Mucosa of gallbladder (tissue), 1 donor: ENCODE results near the gene WBP11. TPM values are rescaled to one million over a fixed set of nuclear protein-coding genes. Genes with fewer than 3 reads are reported as not detected.
A peak's percentile ranks its signal among the peaks of the same experiment; 100 is the strongest.
"Not testable (repeated sequence)": the region's sequence is repeated elsewhere in the genome, so short reads cannot be mapped to it uniquely, and the experiment has no call there.

Experiments
- DNase-seq: peaks from one replicate; pipeline ENCODE4 v3.0.0-alpha.2; 2020; ENCODE audit warnings: low spot score
- total RNA-seq: library from RNA; stranded (reverse); gene quantifications from one replicate; pipeline ENCODE4 v1.2.1, GENCODE V29; 2021
- donor health status: DM: no; HTN: no; CAD: no.

The WBP11 gene
- total RNA-seq, 1 donor from 2014 or later, result 41.1 TPM

DNA sequence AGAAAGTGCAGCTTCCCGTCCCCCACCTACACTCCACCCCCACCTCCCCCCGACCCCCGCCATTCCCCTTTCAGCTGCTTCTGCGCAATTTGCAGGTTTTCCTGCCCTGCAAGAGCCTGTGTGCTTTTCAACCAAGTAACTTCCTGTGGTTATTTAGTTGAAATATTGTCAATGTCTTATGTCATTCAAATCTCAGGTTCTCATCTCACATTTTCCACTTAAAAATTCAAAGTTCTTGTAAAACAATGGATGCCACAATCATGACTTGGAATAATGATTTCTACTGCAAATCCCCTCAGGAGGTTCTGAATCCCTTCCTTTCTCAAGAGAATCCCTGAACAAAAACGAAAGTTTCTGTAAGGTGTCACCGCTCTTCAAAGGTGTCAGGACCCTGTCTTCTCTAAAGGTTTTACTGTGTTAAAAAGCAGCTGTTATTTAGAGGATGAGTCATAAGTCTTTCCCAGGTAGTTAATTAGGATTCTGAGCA lies 31.6 kb downstream of the WBP11 start:
- DNase-seq, result no peak

DNA sequence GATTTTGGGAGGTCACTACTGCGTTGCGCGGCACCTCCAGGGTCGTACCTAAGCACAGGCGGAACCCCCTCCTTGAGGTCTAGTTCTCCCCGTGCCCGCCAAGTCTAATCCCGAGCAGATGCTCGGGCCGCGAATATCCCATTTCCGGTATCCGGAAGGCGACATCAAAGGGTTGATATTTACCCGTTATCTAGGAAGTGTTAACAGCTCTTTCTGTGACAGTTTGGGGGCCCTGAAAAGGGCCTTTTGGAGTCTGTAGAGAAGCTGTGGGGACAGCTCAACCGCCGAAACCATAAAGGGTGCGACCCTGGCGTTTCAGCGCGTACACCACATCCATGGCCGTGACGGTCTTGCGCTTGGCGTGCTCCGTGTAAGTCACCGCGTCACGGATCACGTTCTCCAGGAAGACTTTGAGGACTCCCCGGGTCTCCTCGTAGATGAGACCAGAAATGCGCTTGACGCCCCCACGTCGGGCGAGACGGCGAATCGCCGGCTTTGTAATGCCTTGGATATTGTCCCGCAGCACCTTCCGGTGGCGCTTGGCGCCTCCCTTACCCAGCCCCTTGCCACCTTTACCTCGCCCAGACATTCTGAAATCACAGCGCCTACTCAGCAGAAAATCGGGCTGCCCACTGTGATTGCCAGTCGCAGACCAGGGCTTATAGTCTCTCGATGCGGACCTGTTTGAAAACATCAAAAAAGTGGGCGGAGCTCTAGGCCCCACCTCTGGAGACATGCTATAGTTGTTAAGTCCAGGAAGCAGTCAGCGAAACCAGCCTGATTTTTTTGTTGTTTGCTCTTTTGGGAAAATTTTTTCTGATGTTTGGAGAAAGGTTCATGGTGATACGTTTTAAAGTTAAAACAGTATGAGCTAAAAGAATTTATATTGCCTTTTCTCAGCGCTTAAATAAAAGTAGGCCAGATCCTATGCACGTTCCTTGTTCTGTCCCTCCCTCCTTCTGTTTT lies 32.5 kb downstream of the WBP11 start:
- peak; percentile 98 for DNase-seq

DNA sequence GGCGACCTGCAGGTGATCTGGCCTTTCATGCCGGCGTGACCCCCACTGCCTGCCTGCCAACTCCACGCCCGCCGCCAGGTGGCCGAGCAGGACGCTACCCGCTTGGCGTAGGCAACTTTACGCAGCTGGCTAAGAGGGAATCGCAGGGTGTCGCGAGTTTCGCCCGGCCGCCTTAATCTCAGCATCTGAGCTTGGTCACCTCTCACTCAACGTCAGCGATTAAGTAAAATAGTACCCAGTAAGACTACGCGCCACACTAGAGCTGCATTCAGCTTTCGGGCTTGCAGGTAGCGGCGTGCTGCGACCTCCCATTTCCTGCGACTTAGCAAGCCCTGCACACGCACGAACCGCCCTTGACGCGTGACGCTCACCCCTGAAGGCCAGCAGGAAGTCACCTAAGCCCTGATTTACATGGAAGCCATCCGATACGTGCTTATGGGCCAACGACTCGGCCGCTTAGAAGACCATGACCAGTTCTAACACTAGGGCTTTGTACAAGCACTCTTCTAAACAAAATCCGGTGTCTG lies 33.2 kb downstream of the WBP11 start:
- DNase-seq, result peak; percentile 83

DNA sequence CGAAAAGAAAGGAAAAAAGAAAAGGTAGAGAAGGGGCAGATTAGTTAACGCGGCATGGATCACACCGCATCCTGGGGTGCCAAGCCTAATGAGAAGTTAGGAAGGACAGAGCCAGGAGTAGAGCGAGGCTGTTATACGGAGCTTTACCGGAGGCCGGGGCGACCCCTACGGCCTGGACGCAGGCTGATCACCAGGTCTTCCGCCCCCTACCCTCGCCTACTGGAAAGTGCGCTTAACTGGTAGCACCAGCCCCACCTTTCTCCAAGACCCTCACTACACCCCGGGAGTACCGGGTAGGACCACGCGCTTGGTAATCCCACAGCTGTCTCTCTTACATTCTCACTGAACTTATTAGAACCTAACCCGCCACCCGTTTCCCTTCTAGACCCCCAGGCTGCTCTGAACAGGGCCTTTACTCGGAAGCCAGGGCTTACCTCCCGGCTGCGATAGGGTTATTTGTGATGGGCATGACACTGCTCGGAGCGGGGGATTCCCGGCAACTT lies 33.8 kb downstream of the WBP11 start:
- peak; percentile 25 for DNase-seq

DNA sequence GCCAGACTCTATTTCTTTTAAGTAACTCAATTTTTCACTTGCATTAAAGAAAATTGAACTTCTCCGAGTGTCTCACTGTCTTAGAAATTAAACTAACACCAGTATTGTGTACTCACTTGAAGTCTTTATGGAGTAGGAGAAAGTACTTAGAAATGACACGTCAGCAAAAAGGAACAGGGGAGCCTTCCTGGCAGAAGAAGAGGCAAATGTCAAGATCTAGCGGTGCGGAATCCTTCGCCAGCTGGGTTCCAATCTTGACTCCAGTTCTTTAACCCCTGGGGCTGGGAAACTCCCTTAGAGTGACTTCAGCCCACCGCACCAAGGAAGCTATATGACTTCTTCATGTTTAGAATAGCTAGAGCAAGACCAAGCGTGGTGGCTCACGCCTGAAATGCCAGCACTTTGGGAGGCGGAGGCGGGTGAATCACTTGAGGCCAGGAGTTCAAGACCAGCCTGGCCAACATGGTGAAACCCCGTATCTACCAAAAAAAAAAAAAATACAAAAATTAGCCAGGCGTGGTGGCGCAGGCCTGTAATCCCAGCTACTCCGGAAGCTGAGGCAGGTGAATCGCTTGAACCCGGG lies 34.4 kb downstream of the WBP11 start:
- no peak for DNase-seq

DNA sequence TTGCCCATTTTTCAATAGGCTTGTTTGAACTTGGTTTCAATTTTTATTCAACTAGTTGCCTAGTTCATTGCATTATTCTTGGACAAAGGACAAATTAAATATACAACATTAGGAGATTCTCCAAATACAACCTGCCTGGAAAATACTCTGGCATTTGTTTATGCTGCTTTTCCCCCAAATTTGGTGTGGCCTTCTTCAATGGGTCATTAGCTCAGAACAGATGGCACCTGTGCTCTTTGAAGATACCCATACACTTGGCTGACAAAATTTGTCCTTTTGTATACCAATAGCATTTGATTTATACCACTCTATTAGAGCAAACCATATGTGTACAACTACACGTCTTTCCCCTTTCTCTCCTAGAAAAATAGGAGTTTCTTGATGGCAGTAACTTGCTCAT lies 35.7 kb downstream of the WBP11 start:
- no peak for DNase-seq

DNA sequence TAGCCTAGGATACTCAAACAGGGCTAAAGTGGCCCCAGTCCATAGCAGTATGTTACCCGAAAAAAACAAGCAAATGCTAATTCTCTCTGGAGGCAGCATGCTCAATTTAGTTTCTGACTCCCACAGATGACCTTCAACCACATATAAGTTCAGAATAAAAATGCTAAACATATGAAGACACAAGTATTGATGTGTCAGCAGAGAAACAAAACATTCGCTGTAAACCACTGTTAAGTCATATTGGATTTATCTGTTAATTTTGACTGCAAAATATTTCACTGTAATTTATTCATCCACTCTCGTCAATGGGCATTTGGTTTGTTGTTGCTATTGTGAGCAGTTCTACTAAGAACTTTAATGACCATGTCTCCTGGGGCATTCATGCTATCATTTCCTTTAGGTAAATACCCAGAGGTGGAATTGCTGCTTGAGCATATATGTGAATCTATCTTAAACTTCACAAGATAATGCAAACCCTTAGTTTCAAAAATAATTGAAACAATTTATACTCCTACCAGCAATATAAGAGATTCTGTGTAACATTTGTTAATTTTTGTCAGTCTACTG lies 36.5 kb downstream of the WBP11 start:
- no peak for DNase-seq

DNA sequence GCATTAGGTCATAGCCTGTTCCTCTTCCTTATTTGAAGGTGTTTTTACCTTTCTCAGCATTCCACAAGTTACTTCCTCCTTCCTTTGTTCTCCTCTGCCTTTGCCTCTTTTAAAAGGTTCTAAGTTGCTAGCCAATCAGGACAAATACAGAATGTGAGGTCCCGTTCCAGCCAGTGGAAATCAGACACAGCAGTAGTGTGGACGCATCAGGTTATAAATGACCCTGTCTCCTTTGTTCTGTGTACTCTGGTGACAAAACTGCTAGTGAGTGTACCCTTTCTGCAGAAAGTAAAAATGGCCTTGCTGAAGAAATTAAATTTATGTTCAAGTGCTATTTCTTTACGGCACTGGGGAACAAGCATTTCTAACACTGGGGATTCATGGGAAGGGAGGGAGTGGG lies 37.3 kb downstream of the WBP11 start:
- DNase-seq, result not testable (repeated sequence)

DNA sequence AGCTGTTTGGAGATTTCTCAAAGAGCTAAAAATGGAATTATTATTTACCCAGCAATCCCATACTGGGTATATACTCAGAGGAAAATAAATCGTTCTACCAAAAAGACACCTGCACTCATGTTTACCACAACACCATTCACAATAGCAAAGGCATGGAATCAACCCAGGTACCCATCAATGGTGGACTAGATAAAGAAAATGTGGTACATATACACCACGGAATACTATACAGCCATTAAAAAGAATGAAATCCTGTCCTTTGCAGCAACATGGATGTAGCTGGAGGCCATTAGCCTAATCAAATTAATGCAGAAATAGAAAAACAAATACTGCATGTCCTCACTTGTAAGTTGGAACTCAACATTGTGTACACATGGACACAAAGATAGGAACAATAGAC lies 37.9 kb downstream of the WBP11 start:
- DNase-seq, result no peak

DNA sequence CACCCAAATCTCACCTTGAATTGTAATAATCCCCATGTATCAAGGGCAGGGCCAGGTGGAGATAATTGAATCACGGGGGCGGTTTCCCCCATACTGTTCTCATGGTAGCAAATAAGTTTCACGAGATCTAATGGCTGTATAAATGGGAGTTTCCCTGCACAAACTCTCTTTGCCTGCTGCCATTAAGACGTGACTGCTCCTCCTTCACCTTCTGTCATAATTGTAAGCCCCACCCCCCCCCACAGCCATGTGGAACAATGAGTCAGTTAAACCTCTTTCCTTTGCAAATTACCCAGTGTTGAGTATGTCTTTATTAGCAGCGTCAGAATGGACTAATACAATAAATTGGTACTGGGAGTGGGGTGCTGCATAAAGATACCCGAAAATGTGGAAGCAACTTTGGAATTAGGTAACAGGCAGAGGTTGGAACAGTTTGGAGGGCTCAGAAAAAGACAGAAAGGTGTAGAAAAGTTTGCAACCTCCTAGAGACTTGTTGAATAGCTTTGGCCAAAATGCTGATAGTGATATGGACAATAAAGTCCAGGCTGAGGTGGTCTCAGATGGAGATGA lies 43.5 kb downstream of the WBP11 start:
- not testable (repeated sequence) for DNase-seq

DNA sequence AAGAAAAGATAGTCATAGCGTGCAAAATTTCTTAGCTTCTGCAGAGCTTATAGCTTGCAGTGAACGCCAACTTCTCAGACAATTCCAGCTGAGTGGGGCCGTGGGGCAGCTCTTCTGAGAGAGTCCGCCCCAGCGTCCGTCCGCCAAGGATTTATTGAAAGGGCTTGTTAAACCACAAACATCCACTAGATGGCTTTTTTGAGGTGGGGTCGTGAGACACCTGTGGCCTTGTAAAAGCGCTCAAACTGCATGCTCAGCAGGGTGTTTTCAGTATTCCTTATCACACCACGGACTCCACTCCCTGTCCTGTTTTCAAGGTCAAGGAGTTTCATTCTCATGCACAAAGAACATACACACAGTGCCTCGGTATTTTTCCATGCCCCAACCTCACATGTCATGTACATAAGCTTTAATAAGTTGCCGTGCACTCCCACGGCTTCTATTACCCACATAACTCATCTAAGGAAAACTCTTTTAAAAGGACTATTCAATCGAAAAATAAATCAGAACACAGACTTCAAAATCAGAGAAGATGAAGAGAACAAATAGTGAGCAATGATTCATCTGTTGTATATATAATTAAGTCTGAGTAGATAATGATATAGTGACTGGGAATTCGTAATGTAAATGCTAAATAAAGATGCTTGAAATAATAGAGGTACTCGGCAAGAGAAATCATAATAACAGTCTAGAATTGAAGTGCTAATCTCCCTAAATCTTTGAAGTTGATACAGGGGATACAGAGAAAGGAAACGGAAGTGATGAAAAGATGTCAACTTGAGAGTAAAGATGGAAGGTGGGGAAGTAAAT lies 46.7 kb downstream of the WBP11 start:
- no peak for DNase-seq

DNA sequence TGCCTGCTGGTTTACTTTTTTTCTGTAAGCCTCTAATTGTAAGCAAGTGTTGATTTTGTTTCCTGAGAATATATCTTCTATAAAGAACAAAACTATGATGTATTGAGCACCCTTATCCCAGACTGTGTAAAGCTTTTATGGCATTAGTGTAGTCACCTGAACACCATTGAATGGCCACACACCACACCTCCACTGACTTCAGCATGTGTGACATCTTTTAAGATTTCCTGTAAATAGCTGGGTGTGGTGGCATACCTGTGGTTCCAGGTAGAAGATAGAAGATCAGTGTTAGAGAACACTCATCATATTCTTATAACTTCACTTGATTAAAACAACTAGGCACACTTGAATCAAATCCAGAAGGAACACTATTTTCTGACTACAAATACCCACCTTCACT lies 51.3 kb downstream of the WBP11 start:
- no peak for DNase-seq

DNA sequence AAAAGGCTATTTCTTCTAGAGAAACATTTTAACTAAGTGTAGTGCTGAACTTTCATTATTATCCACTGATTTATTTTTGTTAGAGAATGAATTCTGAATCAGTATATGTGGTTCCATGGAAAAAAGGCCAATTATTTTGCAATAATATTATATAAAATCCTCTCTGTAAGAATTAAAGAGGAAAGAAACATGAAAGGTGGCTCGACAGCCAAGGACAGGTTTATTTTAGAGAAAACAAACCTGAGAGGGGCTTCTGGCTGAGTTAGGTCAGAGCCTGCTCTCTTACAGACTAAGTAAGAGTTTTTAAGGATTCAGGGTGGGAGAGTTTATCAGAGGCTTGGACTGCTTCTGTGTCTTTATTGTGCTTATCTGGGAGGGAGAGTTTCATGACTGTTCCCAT lies 60.2 kb downstream of the WBP11 start:
- DNase-seq, result no peak

DNA sequence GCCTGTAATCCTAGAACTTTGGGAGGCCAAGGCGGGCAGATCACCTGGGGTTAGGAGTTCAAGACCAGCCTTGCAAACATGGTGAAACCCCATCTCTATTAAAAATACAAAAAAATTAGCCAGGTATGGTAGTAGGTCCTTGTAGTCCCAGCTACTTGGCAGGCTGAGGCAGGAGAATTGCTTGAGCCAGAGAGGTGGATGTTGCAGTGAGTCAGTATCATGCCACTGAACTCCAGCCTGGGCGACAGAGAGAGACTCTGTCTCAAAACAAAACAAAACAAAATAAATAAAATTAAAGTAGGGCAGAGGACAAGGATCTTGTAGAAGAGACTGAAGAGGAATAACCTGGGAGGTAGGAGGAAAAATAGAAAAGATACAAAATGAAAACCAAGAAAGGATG lies 61.3 kb downstream of the WBP11 start:
- DNase-seq, result no peak

DNA sequence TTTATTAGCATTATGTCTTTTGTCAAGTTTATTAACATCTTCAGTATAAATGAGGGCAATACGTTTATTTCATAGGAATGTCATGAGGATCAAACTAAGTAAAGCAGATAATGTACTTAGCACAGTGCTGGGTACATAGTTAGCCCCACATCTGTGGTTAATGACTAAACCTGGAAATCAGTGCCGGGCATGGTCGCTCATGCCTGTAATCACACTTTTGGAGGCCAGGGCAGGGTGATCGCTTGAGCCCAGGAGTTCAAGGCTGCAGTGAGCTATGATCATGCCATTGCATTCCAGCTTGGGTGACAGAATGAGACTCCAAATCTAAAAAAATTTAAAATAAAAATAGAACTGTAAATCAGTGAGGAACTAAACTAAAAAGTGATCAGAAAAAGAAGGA lies 62.1 kb downstream of the WBP11 start:
- no peak for DNase-seq

DNA sequence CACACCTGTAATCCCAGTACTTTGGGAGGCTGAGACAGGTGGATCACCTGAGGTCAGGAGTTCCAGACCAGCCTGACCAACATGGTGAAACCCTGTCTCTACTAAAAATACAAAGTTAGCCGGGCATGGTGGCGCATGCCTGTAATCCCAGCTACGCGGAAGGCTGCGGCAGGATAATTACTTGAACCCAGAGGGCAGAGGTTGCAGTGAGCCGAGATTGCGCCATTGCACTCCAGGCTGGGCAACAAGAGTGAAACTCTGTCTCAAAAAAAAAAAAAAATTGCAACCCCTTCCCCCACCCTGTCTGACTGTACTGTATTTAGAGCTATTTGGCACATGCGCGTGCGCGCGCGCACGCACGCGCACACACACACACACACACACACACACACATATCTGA lies 66.8 kb downstream of the WBP11 start:
- not testable (repeated sequence) for DNase-seq

Other genes starting within 250 kb of the WBP11 start
- 41.9 TPM for gene PLBD1, start 235.6 kb downstream of the WBP11 start, total RNA-seq
- 0.12 TPM for gene GUCY2C, start 106.9 kb downstream of the WBP11 start, total RNA-seq
- 0.43 TPM for gene C12orf60, start 192 bp upstream of the WBP11 start, total RNA-seq
- gene SMCO3, start 10.7 kb upstream of the WBP11 start, total RNA-seq, result 0.46 TPM
- gene ART4, start 40.0 kb upstream of the WBP11 start, total RNA-seq, result 3.2 TPM
- 223 TPM for gene MGP, start 82.4 kb upstream of the WBP11 start, total RNA-seq
- 0.49 TPM for gene ERP27, start 135.1 kb upstream of the WBP11 start, total RNA-seq
- gene ARHGDIB, start 158.1 kb upstream of the WBP11 start, total RNA-seq, result 86.1 TPM
- gene PDE6H, start 169.6 kb upstream of the WBP11 start, total RNA-seq, result not detected